Fibroblast of mammary gland (primary cell): Measurements from ENCODE around the gene SLC25A51.

Source experiments
- DNase-seq: peaks from one replicate; pipeline ENCODE4 v3.0.0-alpha.2; 2010; ENCODE audit warnings: low read depth
- H3K4me3 ChIP-seq: 2 replicates; pipeline ENCODE4 v1.5.1; 2011; ENCODE audit warnings: low read depth, mild to moderate bottlenecking, low read length, moderate library complexity; ENCODE audit not compliant: control insufficient read depth
- TF ChIP-seq, protein P1 (sequence below): conservative IDR thresholded peaks from 2 replicates; pipeline ENCODE4 v1.5.1; 2011; ENCODE audit warnings: low read depth, low read length, inconsistent platforms; ENCODE audit not compliant: control insufficient read depth, insufficient read depth

SLC25A51 gene

DNA sequence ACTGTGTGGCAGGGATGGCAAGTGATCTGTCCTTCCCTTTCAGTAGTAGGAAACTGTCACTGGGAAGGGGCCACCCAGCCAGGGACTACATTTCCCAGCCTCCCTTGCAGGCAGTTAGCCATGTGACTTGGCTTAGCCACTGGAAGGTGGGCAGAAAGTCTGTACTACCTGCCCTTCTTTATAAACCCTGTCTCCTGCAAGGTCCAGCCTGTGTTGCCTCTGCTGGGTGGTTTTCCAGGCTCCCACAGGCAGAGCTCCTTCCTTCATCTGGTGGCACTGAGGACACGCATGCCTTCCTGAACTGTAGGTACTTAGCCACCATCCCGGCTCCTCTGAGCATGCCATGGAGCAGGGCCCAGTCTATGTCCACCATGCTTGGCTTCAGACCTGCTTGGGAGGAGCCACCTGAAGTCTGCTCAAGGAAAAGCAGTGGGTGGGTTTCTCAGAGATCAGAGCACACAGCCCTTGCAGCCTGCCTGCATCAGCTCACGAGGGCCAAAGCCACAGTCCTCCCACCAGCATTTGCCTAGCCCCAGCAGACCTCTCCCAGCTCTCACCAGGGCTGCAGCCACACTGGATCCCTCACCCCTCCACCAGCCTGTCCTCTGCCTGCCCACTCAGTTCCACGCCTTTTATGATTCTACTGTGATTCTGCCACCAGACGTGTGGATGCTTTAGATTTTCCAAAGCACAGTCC lies 16.7 kb upstream of the SLC25A51 start:
- no peak overlapping the region for H3K4me3 ChIP-seq
- no peak for DNase-seq
- TF ChIP-seq, protein P1, sequence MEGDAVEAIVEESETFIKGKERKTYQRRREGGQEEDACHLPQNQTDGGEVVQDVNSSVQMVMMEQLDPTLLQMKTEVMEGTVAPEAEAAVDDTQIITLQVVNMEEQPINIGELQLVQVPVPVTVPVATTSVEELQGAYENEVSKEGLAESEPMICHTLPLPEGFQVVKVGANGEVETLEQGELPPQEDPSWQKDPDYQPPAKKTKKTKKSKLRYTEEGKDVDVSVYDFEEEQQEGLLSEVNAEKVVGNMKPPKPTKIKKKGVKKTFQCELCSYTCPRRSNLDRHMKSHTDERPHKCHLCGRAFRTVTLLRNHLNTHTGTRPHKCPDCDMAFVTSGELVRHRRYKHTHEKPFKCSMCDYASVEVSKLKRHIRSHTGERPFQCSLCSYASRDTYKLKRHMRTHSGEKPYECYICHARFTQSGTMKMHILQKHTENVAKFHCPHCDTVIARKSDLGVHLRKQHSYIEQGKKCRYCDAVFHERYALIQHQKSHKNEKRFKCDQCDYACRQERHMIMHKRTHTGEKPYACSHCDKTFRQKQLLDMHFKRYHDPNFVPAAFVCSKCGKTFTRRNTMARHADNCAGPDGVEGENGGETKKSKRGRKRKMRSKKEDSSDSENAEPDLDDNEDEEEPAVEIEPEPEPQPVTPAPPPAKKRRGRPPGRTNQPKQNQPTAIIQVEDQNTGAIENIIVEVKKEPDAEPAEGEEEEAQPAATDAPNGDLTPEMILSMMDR: no peak

DNA sequence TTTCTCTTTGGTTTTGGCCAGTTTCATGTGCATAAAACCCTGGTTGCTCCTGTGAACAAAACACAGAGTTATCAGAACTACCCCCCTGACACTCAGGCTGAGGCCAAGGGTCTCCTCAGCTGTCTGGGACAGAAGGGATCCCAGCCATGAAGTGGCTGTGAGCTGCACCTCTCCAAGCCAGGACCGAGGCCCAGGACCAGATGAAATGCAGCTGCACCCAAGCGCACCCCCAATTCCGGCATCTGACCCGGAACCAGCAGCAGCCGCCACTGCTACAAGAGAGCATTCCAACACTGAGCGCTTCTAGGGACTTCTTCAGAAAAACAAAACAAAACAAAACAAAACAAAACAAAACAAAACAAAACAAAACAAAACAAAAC lies 16.0 kb upstream of the SLC25A51 start:
- DNase-seq: no peak
- TF ChIP-seq, protein P1: no peak

DNA sequence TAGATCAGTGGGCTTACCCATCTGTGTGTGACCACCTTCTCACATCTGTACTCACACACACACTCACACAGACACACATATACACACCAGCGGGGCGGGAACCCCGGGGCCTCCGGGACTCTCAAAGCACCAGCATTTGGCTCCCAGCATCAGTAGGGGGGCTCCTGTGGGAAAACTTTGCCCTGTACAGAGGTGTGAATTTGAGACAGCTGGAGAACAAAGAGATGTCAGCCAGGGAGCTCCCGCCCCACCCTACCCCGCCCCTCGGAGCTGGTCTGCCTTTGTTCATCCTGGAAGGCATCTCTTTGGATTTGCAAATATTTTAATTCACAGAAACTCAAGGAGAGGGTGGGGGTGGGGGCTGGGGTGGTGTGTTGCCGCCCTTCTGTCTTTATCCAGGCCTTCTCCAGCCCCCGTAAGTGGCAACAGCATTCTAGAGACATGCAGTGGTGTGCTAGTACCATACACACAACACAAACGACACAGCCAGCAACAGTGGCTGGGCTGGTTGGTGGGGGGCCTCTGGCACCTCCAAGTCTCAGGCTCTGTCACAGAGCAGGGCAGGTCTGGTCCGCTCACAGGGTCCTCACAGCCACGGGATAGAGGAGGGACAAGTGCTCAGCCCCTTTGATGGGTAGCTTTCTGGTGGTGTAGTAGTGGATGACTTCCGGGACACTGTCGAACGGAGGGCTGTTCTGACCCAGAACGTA lies 15.5 kb upstream of the SLC25A51 start:
- DNase-seq: no peak
- TF ChIP-seq, protein P1: no peak
- H3K4me3 ChIP-seq: no peak overlapping the region

More for the DNA sequence above, 16.0 kb upstream of the SLC25A51 start:
- H3K4me3 ChIP-seq: no peak overlapping the region

DNA sequence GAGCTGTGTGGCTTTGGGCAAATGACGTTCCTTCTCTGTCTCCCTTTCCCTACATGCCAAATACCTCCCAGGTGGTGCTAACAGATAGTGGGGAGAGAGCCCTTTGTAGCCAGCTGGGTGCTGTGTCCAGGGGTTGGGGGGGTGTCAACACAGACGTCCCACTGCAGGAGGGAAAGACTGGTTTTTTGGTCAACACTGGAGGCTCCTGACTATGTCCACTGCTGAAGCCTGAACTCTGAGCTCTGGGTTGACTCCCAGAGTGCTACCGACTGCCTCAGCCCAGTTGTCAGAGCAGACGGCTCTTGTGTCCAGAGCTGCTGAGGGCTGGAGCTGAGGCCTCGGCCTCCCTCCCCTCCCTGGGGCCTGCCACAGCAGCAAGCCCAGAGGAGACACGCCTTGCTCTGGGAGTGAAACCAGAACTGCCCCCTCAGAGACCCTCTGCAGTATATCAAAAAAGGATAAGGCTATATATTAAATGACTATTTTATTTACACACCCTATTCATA lies 14.8 kb upstream of the SLC25A51 start:
- H3K4me3 ChIP-seq: no peak overlapping the region
- TF ChIP-seq, protein P1: no peak
- DNase-seq: no peak

DNA sequence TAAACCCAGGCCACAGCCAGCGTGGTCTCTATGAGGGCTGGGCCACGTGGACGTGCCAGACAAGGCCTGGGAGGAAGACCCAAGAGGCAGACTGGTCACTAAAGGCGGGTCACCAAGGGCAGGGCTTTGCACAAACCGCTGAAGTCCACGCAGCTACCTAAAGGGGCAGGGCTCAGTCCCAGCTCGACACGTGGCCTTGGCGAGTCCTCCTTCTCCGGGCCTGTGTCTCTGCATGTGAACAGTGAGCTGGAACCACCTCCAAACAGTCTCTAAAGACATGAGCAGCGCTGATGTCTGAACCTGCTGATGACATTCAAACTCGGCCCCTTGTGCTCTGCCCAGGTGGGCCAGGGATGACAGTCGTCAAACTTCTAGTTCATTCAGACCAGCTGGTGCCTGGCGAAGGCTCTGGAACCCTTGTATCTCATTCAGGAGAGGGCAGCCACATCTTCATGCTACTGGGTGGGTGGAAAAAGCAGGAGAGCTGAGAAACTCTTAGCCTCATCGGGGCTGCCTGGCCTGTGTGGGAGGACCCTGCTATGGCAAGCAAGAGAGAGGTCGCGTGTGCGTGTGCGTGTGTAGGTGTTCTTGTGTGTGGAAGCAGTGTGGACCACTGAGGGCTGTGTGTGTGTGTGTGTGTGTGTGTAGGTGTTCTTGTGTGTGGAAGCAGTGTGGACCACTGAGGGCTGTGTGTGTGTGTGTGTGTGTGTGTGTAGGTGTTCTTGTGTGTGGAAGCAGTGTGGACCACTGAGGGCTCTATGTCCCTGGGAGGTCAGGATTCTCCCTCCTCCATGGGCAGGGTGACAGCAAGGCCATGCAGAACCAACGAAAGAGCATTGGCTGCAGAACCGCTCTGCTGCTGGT lies 14.1 kb upstream of the SLC25A51 start:
- no peak for DNase-seq
- TF ChIP-seq, protein P1: no peak
- H3K4me3 ChIP-seq: no peak overlapping the region

DNA sequence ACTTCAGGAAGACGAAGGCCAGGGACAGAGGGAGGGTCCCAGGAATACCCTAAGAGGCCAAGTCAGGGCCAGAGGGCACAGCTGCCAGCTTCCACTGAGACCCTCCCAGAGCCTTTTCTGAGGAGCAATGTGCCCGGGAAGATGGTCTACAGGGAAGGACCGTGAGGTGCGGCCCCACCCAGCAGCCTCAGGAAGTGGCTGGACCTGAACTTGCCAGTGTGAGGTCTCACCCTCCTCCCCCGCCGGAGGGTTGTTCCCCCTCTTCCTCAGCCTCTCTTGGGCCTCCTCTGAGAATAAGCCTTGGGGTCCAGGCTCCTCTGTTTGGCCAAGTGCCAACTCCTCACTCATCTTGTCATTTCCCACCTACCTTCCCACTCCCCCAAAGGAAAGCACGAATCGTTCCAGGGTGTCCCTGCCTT lies 13.4 kb upstream of the SLC25A51 start:
- TF ChIP-seq, protein P1: no peak
- no peak for DNase-seq
- no peak overlapping the region for H3K4me3 ChIP-seq
